Gastrocnemius medialis (tissue), 4 donors: ENCODE data around the gene FGF14.

ENCODE experiments used
- CTCF ChIP-seq, 5 experiments: fragments of 450-650 bp in 3 of 5; fragments of 200-600 bp in 2 of 5; sonication (generic) in 2 of 5; IDR thresholded peaks in 4 of 5; conservative IDR thresholded peaks in 1 of 5; 1 replicate in 4 of 5; 2 replicates in 1 of 5; pipeline ENCODE4 v1.5.1; 2016 to 2019; ENCODE audit warnings: antibody characterized with exemption in 5 of 5, mild to moderate bottlenecking in 3 of 5, moderate library complexity in 3 of 5
- POLR2A ChIP-seq, 2 donors: fragments of 450-650 bp; IDR thresholded peaks; one replicate each; pipeline ENCODE4 v1.6.1; 2017; ENCODE audit warnings: antibody characterized with exemption in 2 of 2, mild to moderate bottlenecking in 2 of 2, moderate library complexity in 2 of 2

DNA sequence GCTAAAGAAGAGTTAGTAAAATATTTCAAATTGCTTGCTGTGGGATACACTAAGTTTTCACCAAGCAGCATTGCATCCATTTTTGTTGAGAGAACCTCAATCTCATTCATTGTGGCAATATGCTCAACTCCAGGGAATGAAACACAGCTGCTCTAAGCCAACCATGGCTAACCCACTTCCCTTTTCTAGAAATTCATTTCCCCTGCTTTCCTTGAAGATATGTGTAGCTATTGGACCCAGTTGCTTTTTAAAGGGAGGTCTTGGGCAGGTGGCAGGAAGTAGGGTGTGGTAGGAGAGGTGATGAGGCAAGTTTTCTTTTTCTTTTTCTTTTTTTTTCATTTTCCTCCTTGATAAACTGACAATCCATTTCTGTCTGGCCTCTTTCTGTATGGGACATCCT lies 452.2 kb downstream of the FGF14 start:
- no peak for TF ChIP-seq CTCF (IDR thresholded peaks at IDR 0.05 in 4 of 5, conservative IDR thresholded peaks at IDR 0.05 in 1 of 5)
- no peak for TF ChIP-seq POLR2A (IDR thresholded peaks at IDR 0.05)
